Activated naive CD4-positive, alpha-beta T cell treated with anti-CD3 and anti-CD28 coated beads, Interleukin-2, amount 10 ng/mL, durations not matched to agents 7 days and 5 days (primary cell): ENCODE results near the gene AIP.

ENCODE experiments used
- CTCF ChIA-PET: fragments of 350-600 bp; sonication (Branson Sonifier 250); formaldehyde crosslinking; loops from one replicate; lab custom pipeline; 2021; ENCODE audit warnings: antibody characterized with exemption; lab: Charles Lee
- DNase-seq: peaks from one replicate; pipeline ENCODE4 v3.0.0-alpha.2; 2020
- H3K27ac Mint-ChIP-seq: one replicate; pipeline ENCODE4 v1.8.0; 2021; ENCODE audit warnings: mild to moderate bottlenecking, moderate library complexity, mixed read lengths
- H3K27me3 Mint-ChIP-seq: one replicate; pipeline ENCODE4 v1.8.0; 2021; ENCODE audit warnings: mild to moderate bottlenecking, mixed read lengths
- H3K36me3 Mint-ChIP-seq: one replicate; pipeline ENCODE4 v1.8.0; 2021; ENCODE audit warnings: mixed read lengths
- H3K4me1 Mint-ChIP-seq: one replicate; pipeline ENCODE4 v1.8.0; 2021; ENCODE audit warnings: mixed read lengths
- H3K4me3 Mint-ChIP-seq: one replicate; pipeline ENCODE4 v1.8.0; 2021; ENCODE audit warnings: mild to moderate bottlenecking, moderate library complexity, mixed read lengths
- H3K9me3 Mint-ChIP-seq: one replicate; pipeline ENCODE4 v1.8.0; 2021; ENCODE audit warnings: mixed read lengths

AIP gene

DNA sequence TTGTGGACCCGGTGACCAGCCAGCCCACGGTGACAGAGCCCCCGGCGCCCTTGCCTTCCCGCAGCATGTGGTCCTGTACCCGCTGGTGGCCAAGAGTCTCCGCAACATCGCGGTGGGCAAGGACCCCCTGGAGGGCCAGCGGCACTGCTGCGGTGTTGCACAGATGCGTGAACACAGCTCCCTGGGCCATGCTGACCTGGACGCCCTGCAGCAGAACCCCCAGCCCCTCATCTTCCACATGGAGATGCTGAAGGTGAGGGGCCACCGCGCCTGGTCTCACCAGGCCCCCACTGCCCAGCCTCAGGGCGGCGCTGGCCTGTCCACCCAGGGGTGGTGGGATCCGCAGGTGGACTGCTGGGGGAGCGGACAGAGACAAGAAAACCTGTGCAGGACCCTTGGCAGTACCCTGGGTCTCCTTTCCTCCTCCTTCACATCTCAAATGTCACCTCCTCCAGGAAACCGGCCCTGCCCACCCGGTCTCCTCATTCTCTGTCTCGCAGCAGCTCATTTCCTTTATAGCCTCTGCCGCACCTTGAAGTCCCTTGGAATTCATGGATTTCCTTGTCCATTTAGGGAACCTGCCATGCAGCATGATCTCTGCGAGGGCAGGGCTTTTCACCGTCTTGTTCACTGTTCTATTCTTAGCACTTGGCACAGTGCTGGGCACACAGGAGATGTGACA lies 6.5 kb downstream of the AIP start:
- no peak overlapping the region for H3K27ac Mint-ChIP-seq
- no peak overlapping the region for H3K4me3 Mint-ChIP-seq
- peak; percentile 17 for DNase-seq
- CTCF ChIA-PET: interaction anchor here (1.1 to 1.2 kb wide), 2 partner anchors 17 to 88 kb away, joined by 3 read pairs; no protein-coding TSS in a partner anchor
- H3K27me3 Mint-ChIP-seq: no peaks in the 10 kb centered on the region
- H3K4me1 Mint-ChIP-seq: peaks cover 48% of the 10 kb centered on the region
- peaks cover 53% of the 10 kb centered on the region for H3K36me3 Mint-ChIP-seq
- H3K9me3 Mint-ChIP-seq: no peaks in the 10 kb centered on the region

DNA sequence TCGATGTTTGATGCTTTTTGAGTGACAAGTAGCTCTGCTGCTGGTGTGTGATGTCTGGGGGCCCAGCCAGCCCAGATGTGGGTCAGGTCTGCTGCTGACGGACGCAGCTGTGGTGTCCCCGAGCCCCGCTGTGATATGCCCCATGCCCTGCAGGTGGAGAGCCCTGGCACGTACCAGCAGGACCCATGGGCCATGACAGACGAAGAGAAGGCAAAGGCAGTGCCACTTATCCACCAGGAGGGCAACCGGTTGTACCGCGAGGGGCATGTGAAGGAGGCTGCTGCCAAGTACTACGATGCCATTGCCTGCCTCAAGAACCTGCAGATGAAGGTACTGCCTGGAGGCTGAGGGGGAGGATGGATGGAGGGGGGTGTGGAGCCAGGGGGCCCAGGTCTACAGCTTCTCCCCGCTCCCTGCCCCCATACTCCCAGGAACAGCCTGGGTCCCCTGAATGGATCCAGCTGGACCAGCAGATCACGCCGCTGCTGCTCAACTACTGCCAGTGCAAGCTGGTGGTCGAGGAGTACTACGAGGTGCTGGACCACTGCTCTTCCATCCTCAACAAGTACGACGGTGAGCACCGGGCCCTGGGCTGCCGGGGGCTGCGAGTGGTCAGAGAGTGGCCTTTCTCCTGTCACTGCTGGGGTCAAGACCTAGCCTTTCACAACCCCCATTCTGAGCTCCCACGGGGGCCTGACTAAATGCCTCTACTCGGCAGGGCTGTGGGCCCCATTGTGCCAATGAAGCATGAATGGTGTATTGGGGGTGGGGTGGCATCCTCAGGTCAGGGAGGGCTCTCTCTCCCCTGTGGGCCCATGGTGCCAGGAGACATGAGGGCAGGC lies 7.3 kb downstream of the AIP start:
- no peak for DNase-seq
- Mint-ChIP-seq H3K4me1 (peaks cover 40% of the 10 kb centered on the region), H3K4me3 (no peak overlapping the region), H3K9me3 (no peaks in the 10 kb centered on the region), H3K36me3 (peaks cover 49% of the 10 kb centered on the region), H3K27me3 (no peaks in the 10 kb centered on the region), H3K27ac (no peak overlapping the region)
- CTCF ChIA-PET: interaction anchor here (1.1 to 1.2 kb wide), 2 partner anchors 16 to 89 kb away, joined by 3 to 4 read pairs; partner anchors contain the start of gene PITPNM1

DNA sequence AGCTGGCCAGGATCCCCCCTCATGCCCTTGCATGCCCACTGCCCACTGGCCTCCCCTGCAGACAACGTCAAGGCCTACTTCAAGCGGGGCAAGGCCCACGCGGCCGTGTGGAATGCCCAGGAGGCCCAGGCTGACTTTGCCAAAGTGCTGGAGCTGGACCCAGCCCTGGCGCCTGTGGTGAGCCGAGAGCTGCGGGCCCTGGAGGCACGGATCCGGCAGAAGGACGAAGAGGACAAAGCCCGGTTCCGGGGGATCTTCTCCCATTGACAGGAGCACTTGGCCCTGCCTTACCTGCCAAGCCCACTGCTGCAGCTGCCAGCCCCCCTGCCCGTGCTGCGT lies 7.9 kb downstream of the AIP start:
- Mint-ChIP-seq H3K27ac (no peak overlapping the region), H3K4me1 (peaks cover 35% of the 10 kb centered on the region), H3K27me3 (no peaks in the 10 kb centered on the region), H3K36me3 (peaks cover 49% of the 10 kb centered on the region), H3K9me3 (no peaks in the 10 kb centered on the region), H3K4me3 (no peak overlapping the region)
- CTCF ChIA-PET: interaction anchor here (1.1 to 1.2 kb wide), 3 partner anchors 15 to 90 kb away, joined by 3 to 4 read pairs (median 3); partner anchors contain the start of genes CDK2AP2 and PITPNM1
- no peak for DNase-seq

DNA sequence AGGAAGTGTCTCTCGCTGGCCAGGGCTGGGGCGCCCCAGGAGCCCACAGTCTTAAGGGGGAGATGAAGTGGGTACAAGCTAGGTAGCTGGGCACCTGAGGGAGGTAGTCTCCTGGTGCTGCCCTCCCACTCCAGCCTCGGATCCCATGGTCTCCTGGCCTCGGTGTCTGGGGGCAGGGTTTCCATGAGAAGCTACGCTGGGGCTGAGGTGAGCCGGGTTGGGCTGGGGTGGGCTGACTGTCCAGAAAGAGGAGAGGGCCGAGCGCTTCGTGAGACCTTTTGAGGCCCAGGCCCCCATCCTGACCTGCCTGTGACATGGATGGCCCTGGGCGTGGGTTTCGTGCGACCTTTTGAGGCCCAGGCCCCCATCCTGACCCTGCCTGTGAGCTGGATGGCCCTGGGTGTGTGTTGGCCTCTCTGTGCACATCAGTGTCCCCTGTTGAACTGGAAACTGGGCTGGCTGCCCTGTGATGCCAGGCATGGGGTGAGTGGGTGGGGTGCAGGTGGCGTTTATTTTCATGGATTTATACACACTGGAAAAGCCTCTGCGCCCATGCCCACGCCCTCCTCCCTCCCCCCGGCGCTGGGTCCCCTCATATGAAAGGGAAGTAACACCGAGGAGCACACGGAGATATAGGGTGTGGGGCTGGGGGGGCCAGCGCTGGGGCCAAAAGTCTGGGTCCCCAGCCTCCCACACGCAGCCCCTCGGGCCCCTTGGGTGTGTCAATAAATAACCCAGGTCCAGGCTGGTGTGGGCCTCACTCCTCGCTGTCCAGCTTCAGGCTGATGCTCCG lies 8.6 kb downstream of the AIP start:
- Mint-ChIP-seq H3K27me3 (no peaks in the 10 kb centered on the region), H3K27ac (no peak overlapping the region), H3K4me3 (no peak overlapping the region), H3K9me3 (no peaks in the 10 kb centered on the region), H3K4me1 (peaks cover 27% of the 10 kb centered on the region), H3K36me3 (peaks cover 48% of the 10 kb centered on the region)
- CTCF ChIA-PET: interaction anchor here (0.6 to 1.2 kb wide), 4 partner anchors 14 to 311 kb away, joined by 3 to 4 read pairs (median 4); partner anchors contain the start of genes CDK2AP2 and PITPNM1
- no peak for DNase-seq

DNA sequence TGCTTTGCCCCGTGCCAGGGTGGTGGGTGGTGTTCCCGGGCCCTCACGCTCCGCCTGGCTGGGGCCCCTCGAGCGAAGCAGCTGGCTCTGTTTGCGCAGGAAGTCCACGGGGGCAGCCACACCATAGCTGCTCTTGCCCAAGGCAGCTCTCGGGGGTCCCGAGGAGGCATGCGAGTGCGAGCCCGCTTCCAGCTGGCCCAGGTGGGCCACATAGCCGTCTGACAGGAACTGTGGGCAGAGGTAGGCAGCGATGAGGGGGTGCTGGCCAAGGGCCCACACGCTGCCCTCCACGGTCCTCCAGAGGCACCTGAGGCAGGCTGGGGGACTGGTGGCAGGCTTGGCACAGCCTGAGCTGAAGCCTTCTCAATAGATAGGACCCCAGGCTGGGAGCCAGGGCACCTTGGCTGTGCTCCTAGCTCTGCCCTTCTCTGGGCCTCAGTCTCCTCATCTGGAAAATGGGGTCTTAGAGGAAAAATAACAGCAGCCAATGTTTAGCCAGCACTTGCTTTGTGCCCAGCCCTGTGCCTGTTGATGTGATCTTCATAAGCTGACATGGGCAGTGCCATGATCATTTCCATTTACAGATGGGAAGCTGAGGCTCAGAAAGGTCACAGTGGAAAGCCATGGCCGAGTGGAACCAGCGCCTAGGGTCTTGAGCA lies 9.4 kb downstream of the AIP start:
- no peaks in the 10 kb centered on the region for H3K9me3 Mint-ChIP-seq
- peaks cover 41% of the 10 kb centered on the region for H3K36me3 Mint-ChIP-seq
- peaks cover 19% of the 10 kb centered on the region for H3K4me1 Mint-ChIP-seq
- CTCF ChIA-PET: interaction anchor here (0.6 to 1.0 kb wide), 2 partner anchors 24 to 312 kb away, joined by 3 to 4 read pairs; no protein-coding TSS in a partner anchor
- H3K4me3 Mint-ChIP-seq: no peak overlapping the region
- no peak for DNase-seq
- H3K27ac Mint-ChIP-seq: no peak overlapping the region
- no peaks in the 10 kb centered on the region for H3K27me3 Mint-ChIP-seq

DNA sequence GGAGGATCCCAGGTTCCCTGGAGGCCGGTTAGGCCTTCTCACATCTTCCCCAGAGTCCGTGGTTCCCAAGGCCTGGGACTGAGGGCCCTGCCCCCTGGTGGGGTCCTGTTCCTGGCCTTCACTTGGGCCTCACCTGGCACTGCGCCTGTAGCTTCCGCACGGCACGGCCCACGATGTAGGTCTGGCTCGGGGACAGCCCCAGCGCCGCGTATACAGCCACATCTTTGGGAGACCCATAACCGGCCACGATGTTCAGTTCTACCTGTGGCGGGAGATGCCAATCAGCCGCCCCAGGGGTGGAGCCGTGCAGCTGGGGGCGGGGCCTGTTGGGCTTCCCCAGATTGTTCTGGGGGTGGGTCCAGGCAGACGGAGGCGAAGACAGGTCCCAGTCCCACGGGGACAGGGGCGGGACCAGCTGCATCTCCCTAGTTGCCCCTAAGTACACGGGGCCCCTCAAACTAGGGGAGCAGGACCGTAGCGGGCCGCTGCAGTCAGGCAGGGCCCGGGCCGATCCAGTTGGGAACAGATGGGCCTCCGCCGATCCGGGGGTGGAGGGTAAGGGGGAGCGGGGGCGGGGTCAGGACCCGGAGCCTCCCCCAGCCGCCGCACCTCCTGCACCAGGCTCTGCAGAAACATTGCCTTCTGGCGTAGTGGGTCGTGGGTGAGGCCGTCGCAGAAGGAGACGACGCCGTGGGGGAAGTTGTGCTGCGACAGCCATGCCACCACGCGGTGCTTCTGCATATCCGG lies 10.1 kb downstream of the AIP start:
- no peak overlapping the region for H3K27ac Mint-ChIP-seq
- no peak overlapping the region for H3K4me3 Mint-ChIP-seq
- no peaks in the 10 kb centered on the region for H3K27me3 Mint-ChIP-seq
- no peaks in the 10 kb centered on the region for H3K9me3 Mint-ChIP-seq
- peaks cover 12% of the 10 kb centered on the region for H3K4me1 Mint-ChIP-seq
- no peak for DNase-seq
- CTCF ChIA-PET: no interaction called here
- H3K36me3 Mint-ChIP-seq: peaks cover 33% of the 10 kb centered on the region

DNA sequence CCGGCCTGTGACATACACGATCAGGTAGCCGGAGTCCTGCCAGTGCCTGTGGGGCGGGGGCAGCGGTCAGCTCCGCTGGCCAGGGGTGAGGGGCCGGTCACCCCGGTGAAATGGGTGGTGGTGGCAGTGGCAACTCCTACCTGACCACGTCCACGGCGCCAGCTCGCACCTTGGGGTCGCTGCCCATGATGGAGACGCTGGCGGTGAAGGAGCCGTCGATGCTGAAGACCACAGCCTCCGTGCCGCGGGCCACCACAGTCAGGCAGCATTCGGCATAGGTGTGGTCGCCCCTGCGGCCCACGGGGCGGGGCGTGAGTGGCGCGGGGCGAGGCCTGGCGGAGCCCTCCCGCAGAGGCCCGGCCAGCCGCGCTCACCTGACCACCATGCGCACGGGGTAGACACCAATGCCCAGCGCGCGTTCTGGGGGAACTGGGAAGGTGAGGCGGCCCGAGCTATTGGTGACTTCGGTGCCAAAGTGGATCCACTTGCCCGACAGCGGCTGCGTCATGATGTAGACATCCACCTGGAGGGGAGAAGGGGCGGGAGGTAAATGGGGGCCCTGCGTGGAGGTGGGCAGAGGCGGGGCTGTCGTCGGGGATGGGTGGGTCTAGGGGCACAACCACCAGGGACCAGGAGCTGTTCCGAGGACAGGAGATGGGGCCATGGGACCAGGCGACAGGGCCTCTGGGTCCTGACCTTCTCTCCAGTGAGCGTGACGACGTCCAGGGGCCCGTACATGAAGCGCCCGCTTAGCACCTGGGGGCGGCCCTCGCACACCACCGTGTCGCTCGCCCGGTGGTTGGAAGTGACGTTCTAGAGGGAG lies 10.9 kb downstream of the AIP start:
- Mint-ChIP-seq H3K27ac (no peak overlapping the region), H3K27me3 (no peaks in the 10 kb centered on the region), H3K9me3 (no peaks in the 10 kb centered on the region), H3K36me3 (peaks cover 27% of the 10 kb centered on the region), H3K4me1 (peaks cover 4% of the 10 kb centered on the region), H3K4me3 (no peak overlapping the region)
- CTCF ChIA-PET: no interaction called here
- no peak for DNase-seq

DNA sequence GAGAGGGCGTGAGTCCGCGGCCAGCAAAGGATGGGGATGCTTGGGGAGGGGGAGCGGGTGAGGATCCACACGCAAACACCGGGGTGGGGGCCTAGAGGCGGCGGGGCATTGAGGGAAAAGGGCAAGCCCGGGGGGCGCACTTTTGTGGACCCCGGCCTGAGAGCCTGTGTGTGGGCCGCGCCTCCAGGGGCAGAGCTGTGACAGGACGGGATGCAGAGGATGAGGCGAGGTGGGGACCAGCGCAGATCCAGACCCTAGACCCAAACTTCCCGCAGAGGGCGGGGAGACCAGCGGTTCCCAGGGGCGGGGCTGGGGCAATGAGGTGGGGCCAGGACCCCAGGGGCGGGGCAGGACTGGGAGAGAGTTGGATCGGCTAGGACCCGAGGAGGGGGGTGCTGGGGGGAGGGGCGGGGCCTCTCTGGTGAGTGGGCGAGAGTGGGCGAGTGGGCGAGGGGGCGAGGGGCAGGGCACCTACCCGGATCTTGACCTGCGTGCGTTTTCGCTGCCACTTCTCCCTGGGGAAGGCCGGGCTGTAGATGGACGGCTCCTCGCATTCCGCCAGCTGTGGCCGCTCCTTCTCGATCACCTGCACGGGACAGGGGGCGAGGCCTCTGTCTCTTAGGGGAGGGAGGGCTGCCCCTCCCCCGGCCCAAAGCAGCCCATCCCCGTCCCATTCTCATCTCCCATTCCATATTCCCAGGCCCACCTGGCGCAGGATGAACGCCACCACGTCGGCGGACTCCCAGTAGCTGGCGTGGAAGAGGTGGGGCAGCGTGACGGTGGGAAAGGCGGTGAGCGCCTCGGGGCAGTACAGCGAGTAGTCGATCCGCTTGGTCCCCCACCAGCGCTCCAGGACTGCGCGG lies 11.8 kb downstream of the AIP start:
- Mint-ChIP-seq H3K27ac (no peak overlapping the region), H3K36me3 (peaks cover 28% of the 10 kb centered on the region), H3K4me1 (peaks cover under 1% of the 10 kb centered on the region), H3K27me3 (no peaks in the 10 kb centered on the region), H3K9me3 (no peaks in the 10 kb centered on the region), H3K4me3 (no peak overlapping the region)
- DNase-seq: no peak
- CTCF ChIA-PET: no interaction called here

DNA sequence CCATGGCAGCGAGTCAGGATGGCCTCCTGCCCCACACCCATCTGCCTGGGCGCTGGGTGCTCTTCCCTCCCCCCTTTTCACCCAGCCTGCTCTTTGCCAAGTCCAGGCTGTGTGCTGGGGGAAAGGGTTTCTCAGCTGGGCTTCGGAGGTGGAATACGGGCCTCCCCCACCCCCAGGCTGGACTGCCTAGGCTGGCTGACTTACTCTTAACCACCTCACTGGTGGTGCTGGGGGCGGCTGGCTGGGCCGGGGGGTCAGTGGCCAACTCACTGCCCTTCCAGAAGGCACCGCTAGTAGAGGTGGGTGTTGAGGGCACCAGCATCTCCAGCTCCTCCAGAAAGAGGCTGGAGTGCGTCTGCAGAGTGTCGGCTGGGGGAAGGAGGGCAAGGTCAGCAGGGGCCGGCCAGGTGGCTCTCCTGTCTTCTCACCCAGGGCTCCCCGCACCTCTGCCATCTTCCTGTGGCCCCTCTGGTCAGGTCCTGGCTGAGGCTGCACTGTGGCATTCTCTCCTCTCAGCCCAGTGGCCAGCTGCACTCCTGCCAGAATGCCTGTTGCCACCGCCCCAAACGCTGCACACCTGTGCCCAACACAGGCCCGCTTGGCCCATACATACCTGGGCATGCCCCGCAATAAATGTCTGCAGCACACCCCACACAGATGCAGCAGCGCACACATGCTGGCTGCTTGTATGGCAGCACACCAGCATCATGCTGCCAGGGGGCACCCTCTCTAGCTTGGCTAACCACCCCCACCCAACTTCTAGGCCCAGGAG lies 12.6 kb downstream of the AIP start:
- H3K4me3 Mint-ChIP-seq: no peak overlapping the region
- peaks cover 27% of the 10 kb centered on the region for H3K36me3 Mint-ChIP-seq
- H3K4me1 Mint-ChIP-seq: peaks cover under 1% of the 10 kb centered on the region
- DNase-seq: no peak
- no peaks in the 10 kb centered on the region for H3K9me3 Mint-ChIP-seq
- CTCF ChIA-PET: no interaction called here
- H3K27ac Mint-ChIP-seq: no peak overlapping the region
- H3K27me3 Mint-ChIP-seq: no peaks in the 10 kb centered on the region

DNA sequence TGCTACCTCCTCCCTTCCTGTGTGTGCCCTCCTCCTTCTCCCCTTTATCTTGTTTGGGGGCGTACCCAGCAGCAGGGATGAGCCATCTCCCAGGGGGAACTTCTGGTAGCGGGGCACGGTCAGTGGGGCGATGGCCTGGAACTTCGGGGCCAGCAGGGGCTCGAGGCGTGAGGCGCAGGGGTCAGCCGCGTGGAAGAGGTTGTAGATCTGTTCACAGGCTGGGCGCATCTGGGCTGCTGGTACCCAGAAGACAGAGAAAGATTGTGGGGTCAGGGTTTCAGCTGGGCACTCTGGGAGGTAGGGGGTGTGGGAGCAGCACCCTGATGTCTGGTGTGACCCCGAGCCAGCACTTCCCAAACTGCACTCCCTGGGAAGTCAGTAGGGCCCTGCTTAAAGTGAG lies 13.3 kb downstream of the AIP start:
- no peak overlapping the region for H3K27ac Mint-ChIP-seq
- no peaks in the 10 kb centered on the region for H3K27me3 Mint-ChIP-seq
- peaks cover 7% of the 10 kb centered on the region for H3K4me1 Mint-ChIP-seq
- peaks cover 31% of the 10 kb centered on the region for H3K36me3 Mint-ChIP-seq
- CTCF ChIA-PET: no interaction called here
- no peaks in the 10 kb centered on the region for H3K9me3 Mint-ChIP-seq
- H3K4me3 Mint-ChIP-seq: no peak overlapping the region
- DNase-seq: no peak

DNA sequence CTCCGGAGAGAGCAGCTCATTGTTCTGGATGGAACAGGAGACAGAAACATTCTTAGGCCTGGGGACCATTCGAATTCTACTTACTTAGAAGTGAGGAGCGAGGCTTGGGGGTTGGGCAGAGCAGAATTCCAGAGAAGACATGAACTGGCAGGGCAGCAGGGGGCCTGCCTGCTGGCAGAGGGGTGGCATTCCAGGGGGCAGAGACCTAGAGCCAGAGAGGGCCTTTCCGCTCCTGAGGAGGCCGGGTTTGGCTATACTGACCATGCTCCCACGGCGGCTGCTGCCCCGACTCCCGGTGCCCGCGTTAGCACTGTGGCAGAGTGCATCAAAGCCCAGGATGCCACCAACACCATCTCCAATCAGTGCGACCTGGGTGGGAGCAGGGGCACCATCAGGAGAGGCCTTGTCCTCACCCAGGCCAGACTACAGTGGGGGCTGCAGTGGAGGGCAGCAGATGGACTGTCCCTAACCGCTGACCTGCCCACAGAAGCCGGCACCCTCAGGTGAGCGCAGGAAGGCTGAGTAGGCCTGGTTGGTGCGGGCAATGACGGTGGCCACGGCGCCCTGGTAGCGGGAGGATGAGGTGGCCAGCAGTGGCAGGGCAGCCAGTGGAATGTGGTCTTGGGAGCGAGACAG lies 14.9 kb downstream of the AIP start:
- Mint-ChIP-seq H3K27me3 (no peaks in the 10 kb centered on the region), H3K4me3 (no peak overlapping the region), H3K27ac (no peak overlapping the region), H3K4me1 (peaks cover 14% of the 10 kb centered on the region), H3K36me3 (peaks cover 37% of the 10 kb centered on the region), H3K9me3 (no peaks in the 10 kb centered on the region)
- CTCF ChIA-PET: no interaction called here
- DNase-seq: no peak
